HG03280 (cell line): ENCODE measurements around the gene TTC31.

Experiments
- ATAC-seq: cut with Tn5 transposase; IDR thresholded peaks from one replicate; pipeline ENCODE4 v1.9.1; 2021; ENCODE audit warnings: mild to moderate bottlenecking, moderate library complexity; ENCODE audit not compliant: unreplicated experiment

TTC31 gene

GRCh38 chr2:74503506-74504475, 20.9 kb downstream of the TTC31 start:
- ATAC-seq, result no peak

GRCh38 chr2:74504591-74504990, 21.7 kb downstream of the TTC31 start:
- no peak for ATAC-seq

- ATAC-seq, result no peak
Measured at GRCh38 chr2:74505448-74506246, 22.8 kb downstream of the TTC31 start.

GRCh38 chr2:74507145-74507925, 24.5 kb downstream of the TTC31 start, which contains the start of gene PCGF1:
PCGF1 (minus strand) TSS chr2:74507695; CDS start chr2:74507668, 27 bp downstream.
- peak; percentile 88 for ATAC-seq

GRCh38 chr2:74507926-74508520, 25.1 kb downstream of the TTC31 start:
- ATAC-seq, result peak; percentile 19

GRCh38 chr2:74510272-74510671, 27.4 kb downstream of the TTC31 start:
- no peak for ATAC-seq

GRCh38 chr2:74511104-74511989, 28.5 kb downstream of the TTC31 start:
- no peak for ATAC-seq

- ATAC-seq, result no peak
Measured at GRCh38 chr2:74512744-74513604, 30.1 kb downstream of the TTC31 start.

- ATAC-seq, result no peak
Measured at GRCh38 chr2:74513605-74514367, 30.9 kb downstream of the TTC31 start.

GRCh38 chr2:74514368-74515270, 31.7 kb downstream of the TTC31 start, which contains the start of gene TLX2:
TLX2 (plus strand) TSS chr2:74514450; CDS start chr2:74514807, 357 bp downstream.
- ATAC-seq, result no peak

GRCh38 chr2:74515271-74515980, 32.5 kb downstream of the TTC31 start:
- ATAC-seq, result peak; percentile 19

GRCh38 chr2:74515981-74516633, 33.2 kb downstream of the TTC31 start:
- peak; percentile 75 for ATAC-seq

- ATAC-seq, result no peak
Measured at GRCh38 chr2:74516650-74517049, 33.8 kb downstream of the TTC31 start.

GRCh38 chr2:74522516-74522915, 39.6 kb downstream of the TTC31 start:
- ATAC-seq, result no peak

- no peak for ATAC-seq
Measured at GRCh38 chr2:74524005-74524404, 41.1 kb downstream of the TTC31 start.
